ENCODE data around the gene TRRAP. TPM values are rescaled to one million over a fixed set of nuclear protein-coding genes. Genes with fewer than 3 reads are reported as not detected.

TRRAP gene
- total RNA-seq, 2 donors from 2014 or later, result 57.9 to 78.3 TPM

DNA sequence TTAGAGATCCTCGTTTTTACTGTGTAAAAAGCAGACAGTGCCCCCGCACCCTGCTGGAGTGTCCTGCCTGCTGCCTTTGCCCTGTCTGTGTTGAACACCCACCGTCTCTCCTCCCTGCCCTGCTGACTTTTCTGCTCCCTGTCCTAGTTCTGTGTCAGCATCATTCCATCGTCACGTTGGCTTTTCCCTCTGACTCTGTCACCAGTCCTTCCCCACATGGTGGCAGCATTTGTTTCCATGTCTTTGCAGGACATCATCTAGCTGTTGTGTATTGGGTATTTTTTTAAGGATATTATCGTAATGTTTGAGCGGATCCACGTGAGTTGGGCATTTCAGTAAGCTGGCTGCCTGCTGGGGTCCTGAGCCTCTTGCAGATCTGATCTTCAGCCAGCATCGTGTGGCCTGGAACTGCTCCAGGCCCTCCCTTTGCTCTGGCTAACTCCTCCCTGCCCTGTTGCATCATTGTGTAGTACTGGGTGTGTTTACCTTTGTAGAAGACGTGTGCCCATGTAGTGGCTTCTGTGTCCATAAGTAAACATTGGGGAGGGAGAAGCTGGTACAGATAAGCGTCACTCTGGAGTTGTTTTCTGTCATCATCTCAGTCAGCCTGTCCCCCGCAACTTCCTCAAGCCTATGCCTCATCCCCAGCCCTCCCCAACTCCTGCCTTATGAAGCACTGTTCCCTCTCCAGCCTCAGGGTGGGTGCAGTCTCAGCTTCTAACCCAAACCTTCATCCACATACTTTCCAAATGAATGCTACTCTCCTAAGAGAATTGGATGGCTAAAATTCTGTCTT, 44.3 kb downstream of the TRRAP start:
- Mint-ChIP-seq H3K9me3 (no peaks in the 10 kb centered on the region), H3K36me3 (peaks cover 34% of the 10 kb centered on the region), H3K27ac (no peak overlapping the region), H3K4me3 (no peak overlapping the region), H3K27me3 (no peaks in the 10 kb centered on the region), H3K4me1 (ENCODE audit: low read depth in 2 of 2) (peaks cover 6 to 9% of the 10 kb centered on the region in 2 donors)
- ATAC-seq (no peak), DNase-seq (ENCODE audit: low spot score) (no peak)

DNA sequence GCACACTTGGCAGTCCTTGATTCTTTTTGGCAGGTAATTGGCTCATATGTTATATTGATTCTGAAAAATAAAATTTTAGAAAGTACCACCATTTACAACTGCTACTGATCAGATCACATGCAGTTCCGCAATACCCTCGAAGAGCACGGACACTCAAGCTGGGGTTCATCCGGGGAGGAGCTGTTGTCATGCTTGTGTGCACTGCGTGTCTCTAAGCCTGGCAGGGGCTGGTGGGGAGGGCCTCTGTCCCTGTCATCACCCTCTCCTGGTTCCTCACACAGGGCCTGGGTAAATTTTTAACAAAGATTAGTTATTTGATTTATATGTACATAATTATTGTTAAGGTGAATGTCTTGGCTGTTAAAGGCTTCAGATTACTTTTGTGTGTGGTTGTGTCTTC, 45.2 kb downstream of the TRRAP start:
- Mint-ChIP-seq H3K27me3 (no peaks in the 10 kb centered on the region), H3K4me3 (no peak overlapping the region), H3K27ac (no peak overlapping the region), H3K36me3 (peaks cover 43% of the 10 kb centered on the region), H3K9me3 (no peaks in the 10 kb centered on the region), H3K4me1 (ENCODE audit: low read depth in 2 of 2) (peaks cover 6 to 10% of the 10 kb centered on the region in 2 donors)
- DNase-seq (ENCODE audit: low spot score) (no peak), ATAC-seq (no peak)

DNA sequence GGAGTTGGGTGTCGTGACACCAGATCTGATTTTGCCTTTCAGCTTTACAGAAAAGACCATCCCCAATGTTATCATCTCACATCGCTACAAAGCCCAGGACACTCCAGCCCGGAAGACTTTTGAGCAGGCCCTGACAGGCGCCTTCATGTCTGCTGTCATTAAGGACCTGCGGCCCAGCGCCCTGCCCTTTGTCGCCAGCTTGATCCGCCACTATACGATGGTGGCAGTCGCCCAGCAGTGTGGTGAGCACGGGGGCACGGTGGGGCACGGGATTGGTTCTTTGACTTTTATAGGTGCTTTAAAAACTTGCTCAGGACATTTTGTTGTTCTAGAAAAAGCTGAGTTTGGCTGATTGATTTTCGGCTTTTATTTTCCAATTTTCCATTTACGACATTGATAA, 48.8 kb downstream of the TRRAP start:
- H3K27me3 Mint-ChIP-seq, result no peaks in the 10 kb centered on the region
- H3K4me3 Mint-ChIP-seq, result no peak overlapping the region
- ATAC-seq, result no peak
- H3K36me3 Mint-ChIP-seq, result peaks cover 43% of the 10 kb centered on the region
- H3K27ac Mint-ChIP-seq, result no peak overlapping the region
- DNase-seq (ENCODE audit: low spot score), result no peak
- peaks cover 10 to 14% of the 10 kb centered on the region in 2 donors for H3K4me1 Mint-ChIP-seq (ENCODE audit: low read depth in 2 of 2)
- no peaks in the 10 kb centered on the region for H3K9me3 Mint-ChIP-seq

DNA sequence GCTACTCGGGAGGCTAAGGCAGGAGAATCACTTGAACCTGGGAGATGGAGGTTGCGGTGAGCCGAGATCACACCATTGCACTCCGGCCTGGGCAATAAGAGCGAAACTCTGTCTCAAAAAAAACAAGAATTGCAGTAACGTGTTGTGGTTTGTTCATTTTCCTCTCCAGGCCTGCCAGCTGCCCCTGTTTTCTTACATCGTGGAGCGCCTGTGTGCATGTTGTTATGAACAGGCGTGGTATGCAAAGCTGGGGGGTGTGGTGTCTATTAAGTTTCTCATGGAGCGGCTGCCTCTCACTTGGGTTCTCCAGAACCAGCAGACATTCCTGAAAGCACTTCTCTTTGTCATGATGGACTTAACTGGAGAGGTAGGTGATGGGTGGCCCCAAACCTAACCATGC, 52.1 kb downstream of the TRRAP start:
- H3K4me1 Mint-ChIP-seq (ENCODE audit: low read depth in 2 of 2), result peaks cover 3 to 9% of the 10 kb centered on the region in 2 donors
- H3K36me3 Mint-ChIP-seq, result peaks cover 34% of the 10 kb centered on the region
- H3K27ac Mint-ChIP-seq, result no peak overlapping the region
- H3K4me3 Mint-ChIP-seq, result peak overlapping the region; percentile 57
- H3K9me3 Mint-ChIP-seq, result no peaks in the 10 kb centered on the region
- H3K27me3 Mint-ChIP-seq, result no peaks in the 10 kb centered on the region
- DNase-seq (ENCODE audit: low spot score) (no peak), ATAC-seq (peak in 1 of 2 donors; percentile 60)

DNA sequence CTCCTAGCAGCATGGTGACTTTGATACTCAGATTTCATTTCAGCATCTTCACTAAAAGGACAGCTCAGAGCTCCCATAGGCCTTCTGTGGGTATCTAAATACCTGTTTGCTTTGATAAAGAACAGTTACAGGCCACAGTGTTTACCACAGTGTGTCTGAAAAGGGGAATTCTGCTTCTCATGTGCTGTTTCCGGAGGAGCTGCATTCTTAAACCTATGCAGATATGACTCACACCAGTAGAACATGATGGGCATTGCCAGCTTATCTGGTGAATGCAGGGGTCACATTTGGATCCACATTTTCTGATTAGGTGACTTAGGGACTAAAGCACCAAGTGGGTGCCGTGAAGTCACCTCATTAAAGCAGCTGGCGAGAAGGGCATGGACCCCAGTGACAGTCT, 52.6 kb downstream of the TRRAP start:
- Mint-ChIP-seq H3K27ac (peak overlapping the region in 1 of 2 donors; percentile 60), H3K27me3 (no peaks in the 10 kb centered on the region), H3K4me3 (peak overlapping the region; percentile 57), H3K9me3 (no peaks in the 10 kb centered on the region), H3K4me1 (ENCODE audit: low read depth in 2 of 2) (peaks cover 3 to 9% of the 10 kb centered on the region in 2 donors), H3K36me3 (peaks cover 34% of the 10 kb centered on the region)
- DNase-seq (ENCODE audit: low spot score) (no peak), ATAC-seq (peak in 1 of 2 donors; percentile 87)

DNA sequence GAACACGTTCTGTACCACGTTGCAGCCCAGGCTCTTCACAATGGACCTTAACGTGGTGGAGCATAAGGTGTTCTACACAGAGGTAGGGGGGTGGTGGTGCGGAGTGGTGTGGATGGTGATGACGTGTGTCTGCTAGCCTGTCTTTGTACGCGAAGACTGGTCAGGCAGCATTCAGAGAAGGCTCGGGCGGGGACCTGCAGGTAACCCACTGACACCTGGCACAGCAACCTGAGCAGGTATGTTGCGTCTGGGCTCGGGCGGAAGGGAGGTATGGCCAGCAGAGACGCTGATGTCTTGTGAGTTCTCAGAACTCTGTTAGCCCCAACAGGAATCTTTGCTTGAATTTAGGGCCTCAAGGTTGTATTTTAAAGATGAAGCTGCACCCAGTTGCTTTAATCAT, 55.0 kb downstream of the TRRAP start:
- ATAC-seq (no peak), DNase-seq (ENCODE audit: low spot score) (no peak)
- no peaks in the 10 kb centered on the region for H3K9me3 Mint-ChIP-seq
- no peak overlapping the region for H3K4me3 Mint-ChIP-seq
- H3K27me3 Mint-ChIP-seq, result no peaks in the 10 kb centered on the region
- peaks cover 0 to 9% of the 10 kb centered on the region in 2 donors for H3K4me1 Mint-ChIP-seq (ENCODE audit: low read depth in 2 of 2)
- no peak overlapping the region for H3K27ac Mint-ChIP-seq
- peaks cover 27% of the 10 kb centered on the region for H3K36me3 Mint-ChIP-seq

DNA sequence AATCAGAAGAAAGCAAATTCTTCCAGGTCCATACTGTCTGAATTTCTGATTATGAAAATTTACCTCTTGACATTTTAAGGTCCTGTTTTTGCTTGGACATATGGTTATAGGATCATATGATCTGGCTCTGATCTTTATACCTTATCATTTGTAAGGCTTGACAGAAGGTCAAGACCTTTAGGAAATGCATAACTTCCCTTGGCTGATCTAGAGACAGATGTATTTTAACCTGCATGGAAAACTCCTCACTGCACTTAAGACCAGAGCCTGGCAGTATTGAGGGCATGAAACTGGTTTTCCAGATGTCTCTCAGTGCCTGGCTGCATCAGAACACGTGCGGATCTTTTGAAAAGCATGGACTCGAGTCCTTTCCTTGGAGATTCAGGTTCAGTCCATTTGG, 55.9 kb downstream of the TRRAP start:
- Mint-ChIP-seq H3K27me3 (no peaks in the 10 kb centered on the region), H3K36me3 (peaks cover 32% of the 10 kb centered on the region), H3K9me3 (no peaks in the 10 kb centered on the region), H3K4me3 (no peak overlapping the region), H3K27ac (no peak overlapping the region), H3K4me1 (ENCODE audit: low read depth in 2 of 2) (peaks cover 0 to 9% of the 10 kb centered on the region in 2 donors)
- DNase-seq (ENCODE audit: low spot score) (no peak), ATAC-seq (no peak)

DNA sequence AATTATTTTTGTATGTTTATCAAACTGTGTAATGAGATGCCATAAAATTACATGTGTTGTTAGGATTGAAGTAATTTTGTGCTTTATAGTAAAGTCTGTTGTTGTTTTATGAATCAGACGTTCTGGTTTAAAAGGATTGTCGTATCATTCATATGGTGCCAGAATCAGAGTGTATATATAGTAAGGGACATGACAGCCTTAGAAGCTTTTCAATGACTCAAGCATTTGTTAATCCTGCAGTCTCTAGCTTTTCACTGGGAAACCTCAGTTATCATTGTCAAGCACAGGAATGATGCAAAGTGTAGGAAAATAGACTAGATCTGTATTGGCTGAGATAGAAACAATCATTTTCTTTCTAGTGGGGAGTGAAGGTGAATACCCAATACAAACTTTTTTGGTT, 57.5 kb downstream of the TRRAP start:
- H3K4me3 Mint-ChIP-seq, result no peak overlapping the region
- peaks cover 0 to 5% of the 10 kb centered on the region in 2 donors for H3K4me1 Mint-ChIP-seq (ENCODE audit: low read depth in 2 of 2)
- peak overlapping the region in 1 of 2 donors; percentile 12 for H3K27ac Mint-ChIP-seq
- DNase-seq (ENCODE audit: low spot score), result no peak
- H3K36me3 Mint-ChIP-seq, result peaks cover 32% of the 10 kb centered on the region
- H3K27me3 Mint-ChIP-seq, result no peaks in the 10 kb centered on the region
- H3K9me3 Mint-ChIP-seq, result no peaks in the 10 kb centered on the region
- ATAC-seq, result no peak

DNA sequence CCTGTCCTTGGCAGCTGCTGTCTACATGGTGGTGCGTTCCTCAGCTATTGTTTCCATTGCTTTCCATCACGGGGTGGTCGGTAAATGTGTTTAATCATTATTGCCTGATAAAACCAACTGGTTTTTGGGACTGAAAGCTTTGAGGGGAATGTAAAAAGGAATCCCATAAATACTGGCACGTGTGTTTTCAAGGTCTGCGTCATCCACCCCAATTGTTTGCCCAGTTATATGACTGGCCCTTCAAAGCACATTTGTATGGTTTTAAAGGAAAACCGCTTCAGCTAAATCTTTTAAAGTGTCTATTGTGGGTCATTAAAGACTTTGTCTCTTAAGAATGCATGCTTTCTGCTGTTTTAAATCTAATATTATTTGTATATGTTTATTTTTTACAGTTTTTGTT, 65.0 kb downstream of the TRRAP start:
- Mint-ChIP-seq H3K27ac (no peak overlapping the region), H3K36me3 (peaks cover 24% of the 10 kb centered on the region), H3K9me3 (no peaks in the 10 kb centered on the region), H3K4me3 (no peak overlapping the region), H3K27me3 (no peaks in the 10 kb centered on the region), H3K4me1 (ENCODE audit: low read depth in 2 of 2) (peaks cover 0 to 10% of the 10 kb centered on the region in 2 donors)
- DNase-seq (ENCODE audit: low spot score) (no peak), ATAC-seq (no peak)

DNA sequence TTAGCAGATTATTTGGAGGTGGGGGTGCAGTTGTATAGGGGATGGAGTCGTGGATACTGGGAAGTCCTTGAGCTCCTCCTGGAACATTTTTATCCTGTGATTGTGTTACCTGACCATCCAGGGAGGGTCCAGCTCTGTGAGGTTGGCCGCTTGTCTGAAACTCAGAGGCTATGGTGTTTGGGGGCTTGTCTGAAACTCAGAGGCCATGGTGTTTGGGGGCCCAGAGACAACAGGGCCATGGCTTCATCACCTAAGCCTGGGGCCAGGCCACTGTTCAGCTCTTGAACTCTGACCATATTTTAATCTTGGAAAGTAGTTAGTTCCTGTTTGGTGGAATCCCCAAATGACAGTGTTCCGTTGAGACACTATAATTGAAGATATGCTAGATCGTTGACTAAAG, 66.1 kb downstream of the TRRAP start:
- no peak overlapping the region for H3K4me3 Mint-ChIP-seq
- no peak overlapping the region for H3K27ac Mint-ChIP-seq
- H3K9me3 Mint-ChIP-seq, result no peaks in the 10 kb centered on the region
- DNase-seq (ENCODE audit: low spot score) (no peak), ATAC-seq (no peak)
- no peaks in the 10 kb centered on the region for H3K27me3 Mint-ChIP-seq
- peaks cover 17% of the 10 kb centered on the region for H3K36me3 Mint-ChIP-seq
- H3K4me1 Mint-ChIP-seq (ENCODE audit: low read depth in 2 of 2), result peaks cover 0 to 10% of the 10 kb centered on the region in 2 donors

DNA sequence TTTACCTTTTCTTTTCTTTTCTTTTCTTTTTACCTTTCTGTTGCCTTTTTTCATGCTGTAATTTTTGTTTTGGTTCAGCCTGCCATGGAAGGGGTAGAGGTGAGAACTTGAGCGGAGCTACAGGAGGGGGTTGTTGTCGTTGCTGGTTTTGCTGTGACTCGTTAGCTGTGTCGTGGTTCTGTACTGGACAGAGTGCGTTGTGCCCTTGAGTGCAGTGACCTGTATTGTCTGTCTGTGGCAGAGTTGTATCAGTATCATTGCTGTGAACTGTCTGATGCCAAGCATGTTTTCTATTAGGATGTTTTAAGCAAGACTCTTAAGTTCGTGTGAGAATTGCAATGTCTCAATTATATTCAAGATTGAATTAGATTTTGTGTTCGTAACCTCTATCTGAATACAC, 67.5 kb downstream of the TRRAP start:
- DNase-seq (ENCODE audit: low spot score) (no peak), ATAC-seq (no peak)
- Mint-ChIP-seq H3K4me3 (no peak overlapping the region), H3K9me3 (no peaks in the 10 kb centered on the region), H3K36me3 (peaks cover 17% of the 10 kb centered on the region), H3K4me1 (ENCODE audit: low read depth in 2 of 2) (peaks cover 0 to 10% of the 10 kb centered on the region in 2 donors), H3K27me3 (no peaks in the 10 kb centered on the region), H3K27ac (peak overlapping the region in 1 of 2 donors; percentile 43)

DNA sequence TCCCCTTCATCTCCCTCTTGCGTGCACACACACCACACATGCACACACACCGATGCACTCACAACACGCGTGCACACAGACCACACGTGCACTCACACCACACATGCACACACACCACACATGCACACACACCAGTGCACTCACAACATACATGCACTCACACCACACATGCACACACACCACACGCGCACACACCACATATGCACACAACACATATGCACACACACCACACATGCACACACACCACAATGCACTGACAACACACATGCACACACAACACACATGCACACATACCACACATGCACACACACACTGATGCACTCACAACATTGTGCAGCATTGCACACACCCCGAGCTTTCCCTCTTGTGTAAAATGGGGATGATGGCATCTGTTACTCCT, 68.1 kb downstream of the TRRAP start:
- Mint-ChIP-seq H3K9me3 (no peaks in the 10 kb centered on the region), H3K27ac (no peak overlapping the region), H3K4me3 (no peak overlapping the region), H3K4me1 (ENCODE audit: low read depth in 2 of 2) (peaks cover 0 to 10% of the 10 kb centered on the region in 2 donors), H3K36me3 (peaks cover 17% of the 10 kb centered on the region), H3K27me3 (no peaks in the 10 kb centered on the region)
- ATAC-seq (peak in 1 of 2 donors; percentile 43), DNase-seq (ENCODE audit: low spot score) (no peak)

DNA sequence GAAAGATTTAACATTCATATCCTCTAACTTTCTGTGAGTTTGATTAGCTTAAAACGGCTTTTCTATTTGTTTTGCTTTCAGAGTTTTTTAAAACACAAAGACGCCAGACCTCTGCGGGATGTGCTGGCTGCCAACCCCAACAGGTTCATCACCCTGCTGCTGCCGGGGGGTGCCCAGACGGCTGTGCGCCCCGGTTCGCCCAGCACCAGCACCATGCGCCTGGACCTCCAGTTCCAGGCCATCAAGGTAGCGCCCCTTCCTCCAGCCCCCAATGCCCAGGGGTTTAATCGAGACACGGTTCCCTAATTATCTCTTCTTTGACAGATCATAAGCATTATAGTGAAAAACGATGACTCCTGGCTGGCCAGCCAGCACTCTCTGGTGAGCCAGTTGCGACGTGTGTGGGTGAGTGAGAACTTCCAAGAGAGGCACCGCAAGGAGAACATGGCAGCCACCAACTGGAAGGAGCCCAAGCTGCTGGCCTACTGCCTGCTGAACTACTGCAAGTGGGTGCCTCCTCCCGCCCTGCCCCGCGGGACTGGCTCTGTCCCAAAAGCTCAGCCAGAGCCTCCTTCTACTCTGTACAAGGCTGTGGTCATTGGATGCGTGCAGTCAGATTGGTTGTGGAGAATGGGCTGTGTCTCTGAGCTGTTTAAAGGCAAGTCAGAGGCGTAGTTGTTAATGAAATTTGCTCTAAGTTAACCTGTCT, 71.2 kb downstream of the TRRAP start:
- peaks cover 0 to 6% of the 10 kb centered on the region in 2 donors for H3K4me1 Mint-ChIP-seq (ENCODE audit: low read depth in 2 of 2)
- no peak overlapping the region for H3K27ac Mint-ChIP-seq
- no peaks in the 10 kb centered on the region for H3K9me3 Mint-ChIP-seq
- no peaks in the 10 kb centered on the region for H3K27me3 Mint-ChIP-seq
- no peak overlapping the region for H3K4me3 Mint-ChIP-seq
- peaks cover 25% of the 10 kb centered on the region for H3K36me3 Mint-ChIP-seq
- DNase-seq (ENCODE audit: low spot score), result no peak
- no peak for ATAC-seq

DNA sequence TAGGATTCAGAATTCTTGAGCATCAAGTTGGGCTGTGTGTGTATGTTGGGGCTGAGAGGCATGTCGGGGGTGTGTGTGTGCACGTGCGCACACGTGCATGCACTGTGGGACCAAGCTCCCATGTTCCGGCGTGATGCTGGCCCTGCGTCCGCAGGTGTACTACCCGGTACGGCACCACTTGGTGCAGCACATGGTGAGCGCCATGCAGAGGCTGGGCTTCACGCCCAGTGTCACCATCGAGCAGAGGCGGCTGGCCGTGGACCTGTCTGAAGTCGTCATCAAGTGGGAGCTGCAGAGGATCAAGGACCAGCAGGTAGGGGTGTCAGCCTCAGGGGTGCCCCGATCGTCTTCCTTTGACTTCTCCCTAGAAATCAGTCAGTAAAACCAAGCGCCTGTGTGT, 77.7 kb downstream of the TRRAP start:
- H3K4me1 Mint-ChIP-seq (ENCODE audit: low read depth in 2 of 2), result peaks cover 0 to 2% of the 10 kb centered on the region in 2 donors
- no peak for DNase-seq (ENCODE audit: low spot score)
- no peaks in the 10 kb centered on the region for H3K9me3 Mint-ChIP-seq
- peak in 1 of 2 donors; percentile 43 for ATAC-seq
- peaks cover 45% of the 10 kb centered on the region for H3K36me3 Mint-ChIP-seq
- H3K4me3 Mint-ChIP-seq, result no peak overlapping the region
- H3K27me3 Mint-ChIP-seq, result no peaks in the 10 kb centered on the region
- no peak overlapping the region for H3K27ac Mint-ChIP-seq
